Naive thymus-derived CD4-positive, alpha-beta T cell (primary cell): Measurements from ENCODE around the gene FLNB. TPM values are rescaled to one million over a fixed set of nuclear protein-coding genes. Genes with fewer than 3 reads are reported as not detected.

Experiments
- ATAC-seq: fragments of 150-1000 bp; cut with Tn5 transposase; 2 replicates; pipeline ENCODE4 v1.10.0; 2021; ENCODE audit warnings: mild to moderate bottlenecking, moderate library complexity
- CTCF ChIA-PET: fragments of 350-600 bp; sonication (Branson Sonifier 250); formaldehyde crosslinking; loops from one replicate; lab custom pipeline; 2021; ENCODE audit warnings: antibody characterized with exemption; lab: Charles Lee
- POLR2A ChIA-PET: fragments of 350-600 bp; sonication (Branson Sonifier 250); formaldehyde crosslinking; loops from one replicate; lab custom pipeline; 2021; ENCODE audit warnings: antibody characterized with exemption, inconsistent platforms; lab: Charles Lee
- DNase-seq, 9 donors: peaks; one replicate each; pipeline versions ENCODE4 v3.0.0 to v3.0.0-alpha.2; 2020 to 2022; ENCODE audit warnings: mixed read lengths in 1 of 9
- H3K27ac ChIP-seq: one replicate; pipeline ENCODE4 v1.7.0; 2013; ENCODE audit warnings: mild to moderate bottlenecking, low read depth, low read length, moderate library complexity
- H3K27me3 ChIP-seq, 2 donors: one replicate each; pipeline ENCODE4 v1.7.0; 2013; ENCODE audit warnings: low read length in 2 of 2, mild to moderate bottlenecking in 2 of 2, moderate library complexity in 2 of 2; ENCODE audit not compliant: control insufficient read depth in 2 of 2, insufficient read depth in 2 of 2
- H3K36me3 ChIP-seq, 3 experiments: 1 replicate in 2 of 3; 2 replicates in 1 of 3; pipeline ENCODE4 v1.7.0; 2013; ENCODE audit warnings: low read length in 3 of 3, mild to moderate bottlenecking in 3 of 3, moderate library complexity in 1 of 3; ENCODE audit not compliant: insufficient read depth in 3 of 3, control insufficient read depth in 2 of 3
- H3K4me1 ChIP-seq, 2 donors: one replicate each; pipeline ENCODE4 v1.7.0; 2013; ENCODE audit warnings: low read length in 2 of 2, mild to moderate bottlenecking in 2 of 2, moderate library complexity in 1 of 2; ENCODE audit not compliant: control insufficient read depth in 2 of 2, insufficient read depth in 2 of 2
- H3K4me3 ChIP-seq: 2 replicates; pipeline ENCODE4 v1.7.0; 2013; ENCODE audit warnings: mild to moderate bottlenecking, low read length
- H3K9me3 ChIP-seq, 3 experiments: 1 replicate in 2 of 3; 2 replicates in 1 of 3; pipeline ENCODE4 v1.7.0; 2013; ENCODE audit warnings: low read length in 3 of 3; ENCODE audit not compliant: control insufficient read depth in 2 of 3
- H3K27ac Mint-ChIP-seq, 9 donors: one replicate each; pipeline ENCODE4 v1.8.0; 2020 to 2022; ENCODE audit warnings: mixed read lengths in 9 of 9, mild to moderate bottlenecking in 8 of 9, moderate library complexity in 5 of 9, inconsistent platforms in 2 of 9
- H3K27me3 Mint-ChIP-seq, 5 donors: one replicate each; pipeline ENCODE4 v1.8.0; 2021 to 2022; ENCODE audit warnings: mixed read lengths in 5 of 5, mild to moderate bottlenecking in 1 of 5
- H3K36me3 Mint-ChIP-seq, 5 donors: one replicate each; pipeline ENCODE4 v1.8.0; 2020 to 2022; ENCODE audit warnings: mixed read lengths in 5 of 5, mild to moderate bottlenecking in 3 of 5, inconsistent platforms in 1 of 5
- H3K4me1 Mint-ChIP-seq, 7 donors: one replicate each; pipeline ENCODE4 v1.8.0; 2020 to 2022; ENCODE audit warnings: mixed read lengths in 7 of 7, mild to moderate bottlenecking in 3 of 7, inconsistent platforms in 1 of 7
- H3K4me3 Mint-ChIP-seq, 10 donors: one replicate each; pipeline ENCODE4 v1.8.0; 2020 to 2022; ENCODE audit warnings: mild to moderate bottlenecking in 10 of 10, mixed read lengths in 10 of 10, moderate library complexity in 6 of 10, inconsistent platforms in 2 of 10
- H3K9me3 Mint-ChIP-seq, 11 donors: one replicate each; pipeline ENCODE4 v1.8.0; 2020 to 2022; ENCODE audit warnings: mixed read lengths in 11 of 11, mild to moderate bottlenecking in 4 of 11, inconsistent platforms in 1 of 11, moderate library complexity in 1 of 11
- intact Hi-C, 2 donors: fragments of 100-400 bp; cut with micrococcal nuclease; formaldehyde crosslinking; loops; one replicate each; pipeline ENCODE4 v1.15.1; 2023
- polyA plus RNA-seq, 2 donors: library from polyadenylated mRNA; unstranded; fragments of 300-500 nt; fragmentation: Illumina TruSeq; gene quantifications; one replicate each; pipeline ENCODE4 v1.2.3, GENCODE V29; 2021
- total RNA-seq, 6 experiments: library from RNA in 5 of 6; stranded (reverse) in 5 of 6; gene quantifications; 1 replicate in 5 of 6; 2 replicates in 1 of 6; pipeline ENCODE4 v1.2.3 and lab custom pipeline; 2021 to 2026

Gene FLNB
- total and polyA plus RNA-seq, 7 experiments from 2014 or later = 15.7 to 66.7 (median 47.6) TPM

GRCh38 chr3:58005669-58006068 lies 2.6 kb upstream of the FLNB start:
- Histone ChIP-seq H3K4me1 (peaks cover 9 to 10% of the 10 kb centered on the region in 2 donors), H3K4me3 (no peak overlapping the region), H3K36me3 (peaks cover 0 to 9% (median 0%) of the 10 kb centered on the region in 3 experiments), H3K9me3 (no peaks in the 10 kb centered on the region), H3K27ac (no peak overlapping the region), H3K27me3 (no peaks in the 10 kb centered on the region)
- POLR2A ChIA-PET = no interaction called here
- H3K4me3 Mint-ChIP-seq = no peak overlapping the region
- no peaks in the 10 kb centered on the region for H3K9me3 Mint-ChIP-seq
- ATAC-seq = no peak
- no peaks in the 10 kb centered on the region for H3K36me3 Mint-ChIP-seq
- no peak for DNase-seq
- peaks cover 11 to 22% (median 20%) of the 10 kb centered on the region in 7 donors for H3K4me1 Mint-ChIP-seq
- CTCF ChIA-PET = interaction anchor here (4.3 kb wide), 1 partner anchor 168 kb away, joined by 22 read pairs; no protein-coding TSS in a partner anchor
- no peaks in the 10 kb centered on the region for H3K27me3 Mint-ChIP-seq
- H3K27ac Mint-ChIP-seq = no peak overlapping the region
- intact Hi-C loops = loop anchor here in 1 of 2 donors (5.0 kb wide), 2 partner anchors 77 to 232 kb away; partner anchors contain the start of gene ABHD6

- CTCF ChIA-PET = interaction anchor here (1.4 to 4.3 kb wide), 5 partner anchors 13 to 211 kb away, joined by 3 to 22 read pairs (median 11); no protein-coding TSS in a partner anchor
- Mint-ChIP-seq H3K4me3 (peak overlapping the region in 8 of 10 donors; percentile 18 to 78 (median 43)), H3K9me3 (no peaks in the 10 kb centered on the region), H3K27me3 (no peaks in the 10 kb centered on the region), H3K4me1 (peaks cover 18 to 26% (median 24%) of the 10 kb centered on the region in 7 donors), H3K27ac (peak overlapping the region in 1 of 9 donors; percentile 25), H3K36me3 (no peaks in the 10 kb centered on the region)
- Histone ChIP-seq H3K4me1 (peaks cover 9 to 17% of the 10 kb centered on the region in 2 donors), H3K9me3 (no peaks in the 10 kb centered on the region), H3K36me3 (peaks cover 0 to 9% (median 0%) of the 10 kb centered on the region in 3 experiments), H3K4me3 (no peak overlapping the region), H3K27me3 (no peaks in the 10 kb centered on the region), H3K27ac (no peak overlapping the region)
- no peak for ATAC-seq
- intact Hi-C loops = loop anchor here in 1 of 2 donors (5.0 kb wide), 2 partner anchors 76 to 231 kb away; partner anchors contain the start of gene ABHD6
- POLR2A ChIA-PET = no interaction called here
- DNase-seq = no peak
Observed at GRCh38 chr3:58006661-58007060, 1.6 kb upstream of the FLNB start.

- H3K27ac ChIP-seq = peak overlapping the region; percentile 66
- POLR2A ChIA-PET = interaction anchor here (1.0 to 3.1 kb wide), 4 partner anchors 73 to 297 kb away, joined by 3 to 20 read pairs (median 6); partner anchors contain the start of genes HTD2 and RPP14
Observed at GRCh38 chr3:58009026-58009748, 965 bp downstream of the FLNB start.

DNA sequence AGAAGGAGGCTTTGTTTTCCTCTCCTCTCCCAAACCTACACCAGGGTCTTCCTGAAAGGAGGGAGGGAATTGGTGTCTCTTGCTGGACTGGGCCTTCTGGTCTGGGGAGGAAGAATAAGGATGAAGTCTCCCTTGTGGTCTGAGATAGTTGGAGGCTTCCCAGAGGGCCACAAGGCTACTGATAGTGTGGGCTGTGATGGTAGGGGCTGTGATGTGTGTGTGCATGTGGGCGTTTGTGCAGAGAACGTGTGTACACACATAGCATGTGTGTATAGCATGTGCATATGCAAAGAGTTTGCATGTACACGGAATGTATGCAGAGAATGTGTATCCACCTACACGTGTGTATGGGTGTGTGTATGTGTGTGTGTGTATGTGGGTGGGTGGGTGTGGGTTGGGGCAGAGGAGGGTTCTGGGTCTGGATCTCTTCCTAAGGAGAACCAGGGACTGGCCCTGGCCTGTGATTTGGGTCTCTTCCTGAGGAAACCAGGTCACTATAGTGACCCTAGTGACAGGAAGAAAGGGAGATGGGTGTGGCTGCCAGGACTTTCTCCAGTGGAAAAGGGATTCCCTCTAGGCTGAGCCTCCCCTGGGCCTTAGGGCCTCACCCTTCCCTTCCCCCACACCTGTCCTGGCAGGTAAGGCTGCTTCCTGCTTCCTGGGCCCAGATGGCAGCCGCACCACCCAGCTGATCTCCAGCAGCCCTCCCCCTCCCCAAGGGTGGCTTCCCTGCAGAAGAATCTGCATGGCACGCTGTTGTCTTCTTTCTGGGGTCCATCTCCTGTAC lies 1.7 kb downstream of the FLNB start:
- H3K4me3 ChIP-seq = peak overlapping the region; percentile 100
- intact Hi-C loops = loop anchor here (1.0 to 5.0 kb wide), 5 partner anchors 25 to 523 kb away; partner anchors contain the start of genes ABHD6 (in 1 of the 2), HTD2 (in 1 of the 2) and RPP14 (in 1 of the 2)
- Mint-ChIP-seq H3K27ac (peak overlapping the region; percentile 55 to 95 (median 69)), H3K27me3 (no peaks in the 10 kb centered on the region), H3K4me3 (peak overlapping the region; percentile 78 to 93 (median 90)), H3K4me1 (peaks cover 33 to 52% (median 46%) of the 10 kb centered on the region in 7 donors), H3K9me3 (no peaks in the 10 kb centered on the region), H3K36me3 (peaks cover 0 to 1% (median 0%) of the 10 kb centered on the region in 5 donors)
- no peaks in the 10 kb centered on the region for H3K9me3 ChIP-seq
- ATAC-seq (no peak), DNase-seq (peak in 5 of 9 donors; percentile 20 to 36 (median 28))
- POLR2A ChIA-PET = interaction anchor here (0.6 to 3.1 kb wide), 6 partner anchors 70 to 613 kb away, joined by 3 to 20 read pairs (median 4); partner anchors contain the start of genes HTD2 and RPP14
- CTCF ChIA-PET = interaction anchor here (0.9 to 1.5 kb wide), 5 partner anchors 9 to 297 kb away, joined by 3 to 4 read pairs (median 4); partner anchors contain the start of genes HTD2 and RPP14
- peak overlapping the region; percentile 66 for H3K27ac ChIP-seq
- H3K36me3 ChIP-seq = peaks cover 0 to 9% (median 0%) of the 10 kb centered on the region in 3 experiments
- peaks cover 9 to 35% of the 10 kb centered on the region in 2 donors for H3K4me1 ChIP-seq
- H3K27me3 ChIP-seq = no peaks in the 10 kb centered on the region

More at GRCh38 chr3:58009026-58009748, 965 bp downstream of the FLNB start:
- Histone ChIP-seq H3K36me3 (peaks cover 0 to 9% (median 0%) of the 10 kb centered on the region in 3 experiments), H3K27me3 (no peaks in the 10 kb centered on the region), H3K9me3 (no peaks in the 10 kb centered on the region), H3K4me3 (peak overlapping the region; percentile 100), H3K4me1 (peaks cover 9 to 35% of the 10 kb centered on the region in 2 donors)
- H3K9me3 Mint-ChIP-seq = no peaks in the 10 kb centered on the region
- H3K27me3 Mint-ChIP-seq = no peaks in the 10 kb centered on the region
- H3K27ac Mint-ChIP-seq = peak overlapping the region; percentile 55 to 95 (median 73)
- intact Hi-C loops = loop anchor here (1.0 to 5.0 kb wide), 5 partner anchors 26 to 524 kb away; partner anchors contain the start of genes ABHD6 (in 1 of the 2), HTD2 (in 1 of the 2) and RPP14 (in 1 of the 2)
- H3K4me3 Mint-ChIP-seq = peak overlapping the region; percentile 78 to 93 (median 90)
- ATAC-seq (peak; percentile 34), DNase-seq (peak; percentile 14 to 52 (median 41))
- peaks cover 33 to 50% (median 46%) of the 10 kb centered on the region in 7 donors for H3K4me1 Mint-ChIP-seq
- peaks cover 0 to 1% (median 0%) of the 10 kb centered on the region in 5 donors for H3K36me3 Mint-ChIP-seq
- CTCF ChIA-PET = interaction anchor here (0.6 to 4.3 kb wide), 12 partner anchors 9 to 208 kb away, joined by 3 to 22 read pairs (median 4); no protein-coding TSS in a partner anchor

DNA sequence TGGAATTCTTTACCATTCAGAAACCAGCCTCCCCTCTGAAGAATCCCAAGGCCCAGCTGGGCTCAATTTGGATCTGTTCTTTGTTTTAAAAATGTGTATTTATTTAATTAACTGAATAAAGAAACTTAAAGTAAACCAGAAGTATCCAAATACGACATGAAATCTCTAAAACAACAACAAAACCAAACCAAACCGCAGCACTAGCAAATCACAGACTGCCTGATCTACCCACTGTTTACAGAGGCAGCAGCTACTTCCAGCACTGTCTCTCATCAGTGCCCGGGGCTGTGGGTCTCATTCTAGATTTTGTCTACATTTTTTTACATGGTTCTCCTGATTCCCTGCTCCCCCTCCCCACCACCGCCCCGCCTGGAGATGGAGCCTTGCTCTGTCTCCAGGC lies 2.3 kb downstream of the FLNB start:
- no peak overlapping the region for H3K27ac ChIP-seq
- intact Hi-C loops = no loop called here
- Mint-ChIP-seq H3K27ac (peak overlapping the region in 7 of 9 donors; percentile 32 to 89 (median 61)), H3K27me3 (no peaks in the 10 kb centered on the region), H3K4me3 (peak overlapping the region; percentile 78 to 93 (median 90)), H3K9me3 (no peaks in the 10 kb centered on the region), H3K4me1 (peaks cover 38 to 59% (median 51%) of the 10 kb centered on the region in 7 donors), H3K36me3 (peaks cover 0 to 5% (median 0%) of the 10 kb centered on the region in 5 donors)
- peaks cover 0 to 9% (median 0%) of the 10 kb centered on the region in 3 experiments for H3K36me3 ChIP-seq
- peak in 1 of 9 donors; percentile 18 for DNase-seq
- ATAC-seq = no peak
- ChIA-PET POLR2A (interaction anchor here (0.6 to 3.1 kb wide), 4 partner anchors 70 to 613 kb away, joined by 3 to 20 read pairs (median 4); no protein-coding TSS in a partner anchor), CTCF (interaction anchor here (1.1 kb wide), 1 partner anchor 296 kb away, joined by 4 read pairs; the partner anchor contains the start of genes HTD2 and RPP14)
- no peak overlapping the region for H3K4me3 ChIP-seq
- H3K27me3 ChIP-seq = no peaks in the 10 kb centered on the region
- H3K4me1 ChIP-seq = peaks cover 9 to 35% of the 10 kb centered on the region in 2 donors
- no peaks in the 10 kb centered on the region for H3K9me3 ChIP-seq
